T-cell (primary cell): ENCODE data around the gene PRR7. TPM values are rescaled to one million over a fixed set of nuclear protein-coding genes. Genes with fewer than 3 reads are reported as not detected.

Source experiments
- ATAC-seq, 4 experiments: fragments of 200-7000 bp in 3 of 4; fragments of 150-1000 bp in 1 of 4; cut with Tn5 transposase; replicated peaks in 1 of 4; 1 replicate in 3 of 4; 2 replicates in 1 of 4; pipeline ENCODE4 v1.10.0; 2021; ENCODE audit warnings: moderate library complexity in 3 of 4, mild to moderate bottlenecking in 2 of 4, moderate number of reproducible peaks in 1 of 4
- CTCF ChIA-PET, 2 donors: fragments of 300-600 bp; sonication (Branson Sonifier 250); formaldehyde crosslinking; loops; one replicate each; lab custom pipeline; 2022; ENCODE audit warnings: antibody characterized with exemption in 2 of 2; lab: Charles Lee
- POLR2A ChIA-PET, 2 donors: fragments of 300-600 bp; sonication (Branson Sonifier 250); formaldehyde crosslinking; loops; one replicate each; lab custom pipeline; 2022; ENCODE audit warnings: antibody characterized with exemption in 2 of 2; lab: Charles Lee
- DNase-seq, 35 experiments: peaks; one replicate each; pipeline versions ENCODE4 v3.0.0 to v3.0.0-alpha.2; 2013 to 2023
- H3K27ac ChIP-seq: one replicate; pipeline ENCODE4 v1.5.1; 2013; ENCODE audit warnings: low read length
- H3K27me3 ChIP-seq, 2 experiments: replicated peaks in 1 of 2; 1 replicate in 1 of 2; 2 replicates in 1 of 2; pipeline versions ENCODE4 v1.6.1 to v1.7.0; 2013; ENCODE audit warnings: low read length in 1 of 2, mixed read lengths in 1 of 2; ENCODE audit not compliant: control insufficient read depth in 2 of 2, insufficient read depth in 2 of 2; ENCODE audit errors: extremely low read depth in 1 of 2
- H3K36me3 ChIP-seq, 2 donors: 1 replicate in 1 of 2; 2 replicates in 1 of 2; pipeline versions ENCODE4 v1.6.1 to v1.7.0; 2013; ENCODE audit warnings: low read length in 1 of 2; ENCODE audit not compliant: control insufficient read depth in 2 of 2, insufficient read depth in 1 of 2; ENCODE audit errors: extremely low read depth in 1 of 2
- H3K4me1 ChIP-seq, 2 experiments: 1 replicate in 1 of 2; 2 replicates in 1 of 2; pipeline versions ENCODE4 v1.6.1 to v1.7.0; 2013; ENCODE audit warnings: low read length in 2 of 2, mixed read lengths in 1 of 2; ENCODE audit not compliant: insufficient read depth in 2 of 2, control insufficient read depth in 1 of 2; ENCODE audit errors: extremely low read depth in 1 of 2
- H3K4me3 ChIP-seq, 2 donors: 1 replicate in 1 of 2; 2 replicates in 1 of 2; pipeline versions ENCODE4 v1.5.1 to v1.7.0; 2013; ENCODE audit warnings: mild to moderate bottlenecking in 2 of 2, low read length in 1 of 2, moderate library complexity in 1 of 2; ENCODE audit not compliant: control insufficient read depth in 1 of 2; ENCODE audit errors: extremely low read depth in 1 of 2
- H3K9me3 ChIP-seq: 2 replicates; pipeline ENCODE4 v1.7.0; 2013
- H3K27ac Mint-ChIP-seq, 2 donors: one replicate each; pipeline ENCODE4 v1.8.0; 2020 to 2021; ENCODE audit warnings: mild to moderate bottlenecking in 2 of 2, mixed read lengths in 2 of 2
- H3K27me3 Mint-ChIP-seq, 2 donors: one replicate each; pipeline ENCODE4 v1.8.0; 2021 to 2022; ENCODE audit warnings: mixed read lengths in 2 of 2
- H3K36me3 Mint-ChIP-seq: one replicate; pipeline ENCODE4 v1.8.0; 2021; ENCODE audit warnings: mixed read lengths
- H3K4me1 Mint-ChIP-seq, 3 donors: one replicate each; pipeline ENCODE4 v1.8.0; 2020 to 2022; ENCODE audit warnings: mixed read lengths in 3 of 3, mild to moderate bottlenecking in 1 of 3
- H3K4me3 Mint-ChIP-seq, 3 donors: one replicate each; pipeline ENCODE4 v1.8.0; 2020 to 2022; ENCODE audit warnings: mild to moderate bottlenecking in 3 of 3, mixed read lengths in 3 of 3, moderate library complexity in 3 of 3
- H3K9me3 Mint-ChIP-seq, 3 donors: one replicate each; pipeline ENCODE4 v1.8.0; 2020 to 2022; ENCODE audit warnings: mixed read lengths in 3 of 3
- WGBS: methylation state at CpG from one replicate; pipeline ENCODE4 v1.1.5; 2013; ENCODE audit warnings: missing lambda C conversion rate; ENCODE audit not compliant: insufficient coverage; 5-methylcytosine and 5-hydroxymethylcytosine counted together
- total RNA-seq, 35 experiments: library from RNA in 6 of 35; stranded (reverse) in 6 of 35; fragments of 120-200 nt in 1 of 35; gene quantifications; one replicate each; pipeline versions ENCODE4 v1.2.1 to v1.2.4 and lab custom pipeline; 2013 to 2026

The PRR7 gene
- total RNA-seq, 5 donors from 2014 or later (not counting 1 experiment from before 2014, with no cell fraction given) = 9.5 to 28.2 (median 12.3) TPM

GRCh38 chr5:177455661-177456590 is 9.3 kb downstream of the PRR7 start:
- H3K27ac ChIP-seq = peak overlapping the region; percentile 76
- Mint-ChIP-seq H3K36me3 (no peaks in the 10 kb centered on the region), H3K9me3 (no peaks in the 10 kb centered on the region), H3K27ac (peak overlapping the region; percentile 84 to 86), H3K27me3 (no peaks in the 10 kb centered on the region), H3K4me3 (peak overlapping the region; percentile 81 to 85 (median 82)), H3K4me1 (peaks cover 21 to 26% (median 25%) of the 10 kb centered on the region in 3 donors)
- H3K4me3 ChIP-seq = peak overlapping the region; percentile 57 to 78
- H3K36me3 ChIP-seq = peaks cover 0 to 3% of the 10 kb centered on the region in 2 donors
- H3K4me1 ChIP-seq = peaks cover 0 to 40% of the 10 kb centered on the region in 2 experiments
- peaks cover 0 to 3% of the 10 kb centered on the region in 2 experiments for H3K27me3 ChIP-seq
- CTCF ChIA-PET = interaction anchor here (0.6 to 6.4 kb wide), 21 partner anchors 10 to 146 kb away, joined by 3 to 94 read pairs (median 6); partner anchors contain the start of genes GRK6 (in 1 of the 2), LMAN2 (in 1 of the 2), PDLIM7 (in 1 of the 2) and PRR7 (in 1 of the 2)
- WGBS = under 1% methylated on average over 61 of the region's 76 CpGs
- peak; percentile 29 to 35 (median 31) for ATAC-seq
- no peaks in the 10 kb centered on the region for H3K9me3 ChIP-seq
- peak; percentile 78 to 98 (median 92) for DNase-seq
- POLR2A ChIA-PET = interaction anchor here (0.6 to 2.1 kb wide), 8 partner anchors 10 to 136 kb away, joined by 3 to 7 read pairs (median 4); no protein-coding TSS in a partner anchor

- POLR2A ChIA-PET = no interaction called here
- Histone ChIP-seq H3K4me3 (peak overlapping the region in 1 of 2 donors; percentile 57), H3K27ac (no peak overlapping the region), H3K9me3 (no peaks in the 10 kb centered on the region), H3K36me3 (peaks cover 0 to 3% of the 10 kb centered on the region in 2 donors), H3K27me3 (peaks cover 0 to 3% of the 10 kb centered on the region in 2 experiments), H3K4me1 (peaks cover 1 to 39% of the 10 kb centered on the region in 2 experiments)
- CTCF ChIA-PET = interaction anchor here (0.7 to 5.1 kb wide), 7 partner anchors 53 to 153 kb away, joined by 3 to 94 read pairs (median 6); no protein-coding TSS in a partner anchor
- H3K36me3 Mint-ChIP-seq = no peaks in the 10 kb centered on the region
- ATAC-seq (no peak), DNase-seq (no peak)
- 40% methylated on average over 4 of the region's 12 CpGs for WGBS
- peaks cover 21 to 28% (median 24%) of the 10 kb centered on the region in 3 donors for H3K4me1 Mint-ChIP-seq
- no peaks in the 10 kb centered on the region for H3K9me3 Mint-ChIP-seq
- H3K27ac Mint-ChIP-seq = peak overlapping the region in 1 of 2 donors; percentile 86
- no peak overlapping the region for H3K4me3 Mint-ChIP-seq
- H3K27me3 Mint-ChIP-seq = no peaks in the 10 kb centered on the region
These were observed 10.0 kb downstream of the PRR7 start for GRCh38 chr5:177456591-177456964.

GRCh38 chr5:177456976-177457851 is 10.6 kb downstream of the PRR7 start:
- Mint-ChIP-seq H3K27ac (peak overlapping the region; percentile 27 to 52), H3K36me3 (no peaks in the 10 kb centered on the region), H3K9me3 (no peaks in the 10 kb centered on the region), H3K27me3 (no peaks in the 10 kb centered on the region), H3K4me3 (peak overlapping the region; percentile 24 to 31 (median 25)), H3K4me1 (peaks cover 18 to 27% (median 27%) of the 10 kb centered on the region in 3 donors)
- ATAC-seq (no peak), DNase-seq (peak in 27 of 35 experiments; percentile 29 to 74 (median 46))
- Histone ChIP-seq H3K9me3 (no peaks in the 10 kb centered on the region), H3K4me3 (no peak overlapping the region), H3K4me1 (peaks cover 3 to 41% of the 10 kb centered on the region in 2 experiments), H3K36me3 (peaks cover 0 to 3% of the 10 kb centered on the region in 2 donors), H3K27me3 (peaks cover 0 to 3% of the 10 kb centered on the region in 2 experiments), H3K27ac (no peak overlapping the region)
- CTCF ChIA-PET = interaction anchor here (0.5 to 5.1 kb wide), 14 partner anchors 17 to 154 kb away, joined by 3 to 94 read pairs (median 4); partner anchors contain the start of genes GRK6 (in 1 of the 2) and PDLIM7 (in 1 of the 2)
- 88% methylated on average over 7 of the region's 24 CpGs for WGBS
- POLR2A ChIA-PET = no interaction called here

GRCh38 chr5:177457852-177458681 is 11.5 kb downstream of the PRR7 start:
- H3K27ac Mint-ChIP-seq = peak overlapping the region in 1 of 2 donors; percentile 27
- POLR2A ChIA-PET = no interaction called here

GRCh38 chr5:177458912-177459350 is 12.3 kb downstream of the PRR7 start:
- POLR2A ChIA-PET = no interaction called here

More at GRCh38 chr5:177457852-177458681, 11.5 kb downstream of the PRR7 start:
- Histone ChIP-seq H3K27ac (no peak overlapping the region), H3K36me3 (peaks cover 0 to 3% of the 10 kb centered on the region in 2 donors), H3K9me3 (no peaks in the 10 kb centered on the region), H3K4me1 (peaks cover 4 to 40% of the 10 kb centered on the region in 2 experiments), H3K4me3 (no peak overlapping the region), H3K27me3 (peaks cover 0 to 2% of the 10 kb centered on the region in 2 experiments)
- Mint-ChIP-seq H3K36me3 (no peaks in the 10 kb centered on the region), H3K27me3 (no peaks in the 10 kb centered on the region), H3K4me3 (no peak overlapping the region), H3K9me3 (no peaks in the 10 kb centered on the region), H3K4me1 (peaks cover 19 to 27% (median 27%) of the 10 kb centered on the region in 3 donors)
- ATAC-seq = no peak
- CTCF ChIA-PET = interaction anchor here (0.5 to 5.1 kb wide), 12 partner anchors 18 to 545 kb away, joined by 3 to 94 read pairs (median 4); partner anchors contain the start of genes GRK6 (in 1 of the 2) and PDLIM7 (in 1 of the 2)
- DNase-seq = no peak
- WGBS = 90% methylated on average over 15 of the region's 20 CpGs

More at GRCh38 chr5:177458912-177459350, 12.3 kb downstream of the PRR7 start:
- H3K9me3 Mint-ChIP-seq = no peaks in the 10 kb centered on the region
- H3K4me1 Mint-ChIP-seq = peaks cover 11 to 20% (median 18%) of the 10 kb centered on the region in 3 donors
- Histone ChIP-seq H3K4me1 (peaks cover 4 to 31% of the 10 kb centered on the region in 2 experiments), H3K4me3 (no peak overlapping the region), H3K9me3 (no peaks in the 10 kb centered on the region), H3K27me3 (no peaks in the 10 kb centered on the region), H3K36me3 (peaks cover 0 to 3% of the 10 kb centered on the region in 2 donors), H3K27ac (no peak overlapping the region)
- no peak overlapping the region for H3K27ac Mint-ChIP-seq
- no peak overlapping the region for H3K4me3 Mint-ChIP-seq
- ATAC-seq (no peak), DNase-seq (no peak)
- WGBS = 97% methylated on average over 10 of the region's 14 CpGs
- CTCF ChIA-PET = interaction anchor here in 1 of 2 donors (1.4 kb wide), 1 partner anchor 32 kb away, joined by 3 read pairs; the partner anchor contains the start of gene GRK6
- no peaks in the 10 kb centered on the region for H3K27me3 Mint-ChIP-seq
- no peaks in the 10 kb centered on the region for H3K36me3 Mint-ChIP-seq
